GM20431 (cell line): Measurements from ENCODE around the gene PHETA1.

Experiments
- in situ Hi-C: fragments of 300-500 bp; cut with MseI, MboI; formaldehyde crosslinking; loops from one replicate; pipeline ENCODE4 v1.15.0; 2020; ENCODE audit warnings: low sequenced_read_pairs; ENCODE audit not compliant: unreplicated experiment

Gene PHETA1

GRCh38 chr12:111368788-111369495 lies at the start of gene PHETA1:
PHETA1 (minus strand) TSS chr12:111369095; CDS start chr12:111363427, 5,668 bp downstream.
- in situ Hi-C loops, result no loop called here

GRCh38 chr12:111418594-111418880 lies 49.6 kb upstream of the PHETA1 start:
- in situ Hi-C loops, result no loop called here

- in situ Hi-C loops, result no loop called here
These were observed 49.1 kb upstream of the PHETA1 start for GRCh38 chr12:111417784-111418593.

GRCh38 chr12:111417290-111417689 lies 48.4 kb upstream of the PHETA1 start:
- in situ Hi-C loops, result no loop called here

- in situ Hi-C loops, result no loop called here
These were observed 45.9 kb upstream of the PHETA1 start for GRCh38 chr12:111414711-111415252.

GRCh38 chr12:111413442-111414086 lies 44.7 kb upstream of the PHETA1 start:
- in situ Hi-C loops, result no loop called here

- in situ Hi-C loops, result no loop called here
These were observed 44.0 kb upstream of the PHETA1 start for GRCh38 chr12:111412830-111413441.

- in situ Hi-C loops, result no loop called here
These were observed 43.3 kb upstream of the PHETA1 start for GRCh38 chr12:111412007-111412829.

- in situ Hi-C loops, result no loop called here
These were observed 42.4 kb upstream of the PHETA1 start for GRCh38 chr12:111411185-111411764.

GRCh38 chr12:111410431-111411184 lies 41.7 kb upstream of the PHETA1 start:
- in situ Hi-C loops, result no loop called here

- in situ Hi-C loops, result no loop called here
These were observed 41.0 kb upstream of the PHETA1 start for GRCh38 chr12:111409780-111410430.

- in situ Hi-C loops, result no loop called here
These were observed 40.5 kb upstream of the PHETA1 start for GRCh38 chr12:111409403-111409779.

- in situ Hi-C loops, result no loop called here
These were observed 39.9 kb upstream of the PHETA1 start for GRCh38 chr12:111408686-111409402.

- in situ Hi-C loops, result no loop called here
These were observed 39.2 kb upstream of the PHETA1 start for GRCh38 chr12:111408116-111408440.

GRCh38 chr12:111407377-111408115 lies 38.7 kb upstream of the PHETA1 start:
- in situ Hi-C loops, result no loop called here

- in situ Hi-C loops, result no loop called here
These were observed 37.8 kb upstream of the PHETA1 start for GRCh38 chr12:111406474-111407376.
